Measurements from ENCODE around the gene MUCL3. TPM values are rescaled to one million over a fixed set of nuclear protein-coding genes. Genes with fewer than 3 reads are reported as not detected.
"Not testable (repeated sequence)": the region's sequence is repeated elsewhere in the genome, so short reads cannot be mapped to it uniquely, and the experiment has no call there.

MUCL3 gene
- total RNA-seq, 1 donor from 2014 or later = not detected

DNA sequence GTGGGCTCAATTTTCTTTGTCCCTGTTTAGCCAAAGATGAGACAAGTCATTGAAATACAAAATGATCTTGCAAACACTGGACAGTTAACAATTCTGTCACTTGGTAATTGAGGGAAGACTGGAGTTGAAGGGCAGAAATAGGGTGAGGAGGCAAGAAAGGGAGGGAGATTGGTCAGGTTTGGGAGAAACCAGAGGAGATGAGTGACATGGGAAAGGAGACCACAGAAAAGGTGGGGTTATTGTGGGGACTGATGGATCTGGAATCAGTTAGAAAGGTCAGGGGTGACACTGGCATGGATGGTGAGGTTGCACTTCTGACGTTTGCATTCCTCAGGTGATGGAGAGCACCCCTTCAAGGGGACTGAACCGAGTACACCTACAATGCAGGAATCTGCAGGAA lies 32.1 kb upstream of the MUCL3 start:
- DNase-seq (ENCODE audit: low read depth, low spot score) = no peak

DNA sequence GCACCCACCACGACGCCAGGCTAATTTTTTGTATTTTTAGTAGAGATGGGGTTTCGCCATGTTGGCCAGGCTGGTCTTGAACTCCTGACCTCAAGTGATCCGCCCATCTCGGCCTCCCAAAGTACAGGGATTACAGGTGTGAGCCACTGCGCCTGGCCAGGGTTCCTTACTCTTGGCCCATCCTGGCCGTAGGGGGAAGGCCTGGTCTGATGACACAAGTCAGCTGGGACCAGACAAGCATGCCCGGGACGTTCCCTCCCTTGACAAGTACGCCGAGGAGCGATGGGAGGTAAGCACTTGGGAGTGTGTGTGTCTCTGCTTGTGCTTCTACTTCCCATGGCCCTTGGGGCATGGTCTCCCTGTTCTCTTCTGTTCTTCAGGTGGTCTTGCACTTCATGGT lies 30.3 kb upstream of the MUCL3 start:
- DNase-seq (ENCODE audit: low read depth, low spot score) = not testable (repeated sequence)

DNA sequence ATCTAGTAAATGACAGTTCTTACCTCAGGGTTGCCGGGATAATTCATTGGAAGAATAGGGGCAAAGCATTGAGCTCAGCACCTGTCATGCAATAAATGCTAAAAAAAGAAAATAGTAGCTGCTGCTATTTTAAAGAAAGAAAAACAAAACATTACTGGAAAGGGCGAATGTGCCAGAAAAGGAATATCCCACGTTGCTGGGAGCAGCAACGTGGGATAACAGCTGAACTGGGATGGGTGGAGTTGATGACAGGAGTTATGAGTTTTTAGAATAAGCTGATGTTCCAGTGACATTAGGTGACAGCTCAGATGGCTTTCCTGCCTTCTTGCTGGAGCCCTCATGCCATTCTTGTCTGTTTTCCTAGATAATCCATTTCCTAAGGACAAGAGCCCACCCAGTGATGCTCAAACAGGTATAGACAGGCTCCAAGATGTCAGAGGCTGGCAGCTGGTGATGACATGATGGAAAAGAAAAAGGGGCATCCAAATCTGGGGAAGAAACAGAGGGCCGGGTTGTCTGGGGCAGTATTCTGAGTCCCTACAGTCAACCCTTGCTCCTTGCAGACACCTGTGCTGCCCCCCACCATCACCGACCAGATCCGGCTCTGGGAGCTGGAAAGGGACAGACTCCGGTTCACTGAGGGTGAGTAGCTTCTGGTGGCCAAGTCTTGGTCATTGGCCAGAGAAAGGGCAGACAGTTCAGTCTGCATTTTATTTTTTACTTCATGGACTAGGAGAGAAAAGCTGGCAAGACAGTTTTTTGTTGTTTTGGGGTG lies 27.8 kb upstream of the MUCL3 start:
- DNase-seq (ENCODE audit: low read depth, low spot score) = no peak

DNA sequence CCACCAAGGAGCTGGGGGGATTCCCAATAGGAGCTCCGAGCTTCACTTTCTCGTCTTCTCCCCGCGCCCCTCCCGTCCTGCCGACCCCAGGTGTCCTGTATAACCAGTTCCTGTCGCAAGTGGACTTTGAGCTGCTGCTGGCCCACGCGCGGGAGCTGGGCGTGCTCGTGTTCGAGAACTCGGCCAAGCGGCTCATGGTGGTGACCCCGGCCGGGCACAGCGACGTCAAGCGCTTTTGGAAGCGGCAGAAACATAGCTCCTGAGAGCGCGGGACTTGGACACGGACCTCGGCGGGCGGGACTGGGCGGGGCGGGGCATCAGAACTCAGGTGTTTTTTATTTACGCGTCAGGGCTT lies 27.1 kb upstream of the MUCL3 start:
- no peak for DNase-seq (ENCODE audit: low read depth, low spot score)

GRCh38 chr6:30914076-30914853 lies 26.5 kb upstream of the MUCL3 start, which contains the start of gene VARS2:
VARS2 (plus strand) TSS chr6:30914238; CDS start chr6:30914837, 599 bp downstream.
- peak; percentile 58 for DNase-seq (ENCODE audit: low read depth, low spot score)

GRCh38 chr6:30914854-30915590 lies 25.8 kb upstream of the MUCL3 start:
- no peak for DNase-seq (ENCODE audit: low read depth, low spot score)

DNA sequence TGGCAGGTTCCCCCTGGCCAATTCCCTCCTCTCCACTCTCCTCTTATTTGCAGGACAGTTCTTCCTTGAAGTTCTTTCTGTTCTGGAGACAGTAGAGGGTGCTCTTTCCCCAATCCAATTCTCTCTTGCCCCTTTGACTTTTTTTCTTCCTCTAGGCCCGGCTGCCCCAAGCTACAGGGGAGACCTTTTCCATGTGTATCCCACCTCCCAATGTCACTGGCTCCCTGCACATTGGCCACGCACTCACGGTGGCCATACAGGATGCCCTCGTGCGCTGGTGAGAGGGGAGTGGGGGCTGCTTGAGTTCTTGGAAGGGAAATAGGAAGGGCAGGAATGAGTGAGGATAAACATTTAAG lies 25.2 kb upstream of the MUCL3 start:
- DNase-seq (ENCODE audit: low read depth, low spot score) = peak; percentile 26

- DNase-seq (ENCODE audit: low read depth, low spot score) = no peak
Measured at GRCh38 chr6:30917041-30917440, 23.7 kb upstream of the MUCL3 start.

GRCh38 chr6:30917487-30917886 lies 23.3 kb upstream of the MUCL3 start:
- DNase-seq (ENCODE audit: low read depth, low spot score) = no peak

DNA sequence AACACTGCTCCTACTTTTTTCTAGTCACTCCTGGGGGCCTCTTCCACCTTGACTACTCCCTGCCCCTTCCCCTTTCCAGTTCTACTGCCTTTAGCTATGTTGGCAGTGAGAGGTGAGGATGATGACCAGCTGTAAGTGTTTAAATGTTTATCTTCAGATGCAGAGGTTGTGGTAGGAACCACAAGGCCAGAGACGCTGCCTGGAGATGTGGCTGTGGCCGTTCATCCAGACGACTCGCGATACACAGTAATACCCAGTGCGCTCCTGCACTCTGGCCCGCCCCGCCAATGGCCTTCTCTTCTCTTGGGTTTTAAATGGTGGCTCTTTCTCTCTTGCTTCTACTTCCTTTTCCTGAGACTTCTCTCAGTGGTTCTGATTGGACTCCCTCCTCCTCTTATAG lies 22.1 kb upstream of the MUCL3 start:
- no peak for DNase-seq (ENCODE audit: low read depth, low spot score)

DNA sequence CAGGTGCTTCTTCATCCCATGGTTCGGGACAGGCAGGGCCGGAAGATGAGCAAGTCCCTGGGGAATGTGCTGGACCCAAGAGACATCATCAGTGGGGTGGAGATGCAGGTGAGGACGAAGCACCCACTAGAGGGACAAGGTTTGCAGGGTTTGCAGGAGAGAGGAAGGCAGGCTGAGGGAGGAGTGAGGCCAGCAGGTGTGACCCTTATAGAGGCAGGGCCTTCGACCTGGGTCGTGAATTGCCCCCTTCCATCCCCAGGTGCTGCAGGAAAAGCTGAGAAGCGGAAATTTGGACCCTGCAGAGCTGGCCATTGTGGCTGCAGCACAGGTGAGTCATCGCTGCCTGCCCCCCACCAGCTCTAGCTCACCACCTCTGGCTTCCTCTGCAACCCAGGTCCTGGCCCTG lies 18.3 kb upstream of the MUCL3 start:
- DNase-seq (ENCODE audit: low read depth, low spot score) = no peak

DNA sequence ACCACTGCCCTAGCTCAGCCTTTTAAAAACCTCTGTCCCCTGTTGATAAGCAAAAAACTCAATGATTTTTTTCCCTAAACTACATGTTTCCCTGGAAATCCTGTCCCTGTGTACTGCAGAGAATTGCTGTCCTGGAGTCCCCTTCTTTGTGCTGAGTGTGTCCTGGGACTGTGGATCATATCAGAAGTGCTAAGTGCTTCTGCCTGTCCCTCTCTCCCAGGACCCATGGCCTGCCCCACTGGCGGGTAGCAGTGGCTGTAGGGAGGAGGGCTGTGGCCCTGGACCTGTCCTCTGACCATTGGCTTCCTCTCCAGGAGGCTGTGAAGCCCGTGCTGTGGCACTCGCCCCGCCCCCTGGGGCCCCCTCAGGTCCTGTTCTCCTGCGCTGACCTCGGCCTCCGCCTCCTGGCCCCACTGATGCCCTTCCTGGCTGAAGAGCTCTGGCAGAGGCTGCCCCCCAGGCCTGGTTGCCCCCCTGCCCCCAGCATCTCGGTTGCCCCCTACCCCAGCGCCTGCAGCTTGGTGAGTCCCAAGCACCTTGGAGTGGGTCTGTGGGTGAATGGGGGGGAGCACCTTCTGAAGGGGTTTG lies 16.6 kb upstream of the MUCL3 start:
- not testable (repeated sequence) for DNase-seq (ENCODE audit: low read depth, low spot score)

- no peak for DNase-seq (ENCODE audit: low read depth, low spot score)
Measured at GRCh38 chr6:30926644-30927043, 14.1 kb upstream of the MUCL3 start.

GRCh38 chr6:30927080-30927479 lies 13.7 kb upstream of the MUCL3 start:
- DNase-seq (ENCODE audit: low read depth, low spot score) = not testable (repeated sequence)

GRCh38 chr6:30928677-30929076 lies 12.1 kb upstream of the MUCL3 start:
- no peak for DNase-seq (ENCODE audit: low read depth, low spot score)

DNA sequence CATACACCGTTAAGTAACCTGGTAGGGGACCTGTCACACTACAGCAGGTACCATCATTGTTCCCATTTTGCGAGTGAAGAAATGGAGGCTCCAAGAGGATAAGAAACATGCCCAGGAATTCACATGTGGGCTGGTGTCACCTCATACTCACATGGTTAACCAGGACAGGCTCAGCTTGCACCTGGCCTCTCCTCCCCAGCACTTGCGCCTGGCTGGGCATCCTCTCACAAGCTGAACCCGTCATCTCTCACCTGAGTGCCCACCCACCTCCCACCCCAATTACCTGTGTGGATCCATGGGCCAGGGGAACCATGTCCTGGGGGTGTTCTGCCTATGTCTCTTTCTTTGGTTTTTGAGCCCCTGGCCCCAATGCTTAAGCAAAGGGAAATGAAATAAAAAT lies 10.3 kb upstream of the MUCL3 start:
- no peak for DNase-seq (ENCODE audit: low read depth, low spot score)

DNA sequence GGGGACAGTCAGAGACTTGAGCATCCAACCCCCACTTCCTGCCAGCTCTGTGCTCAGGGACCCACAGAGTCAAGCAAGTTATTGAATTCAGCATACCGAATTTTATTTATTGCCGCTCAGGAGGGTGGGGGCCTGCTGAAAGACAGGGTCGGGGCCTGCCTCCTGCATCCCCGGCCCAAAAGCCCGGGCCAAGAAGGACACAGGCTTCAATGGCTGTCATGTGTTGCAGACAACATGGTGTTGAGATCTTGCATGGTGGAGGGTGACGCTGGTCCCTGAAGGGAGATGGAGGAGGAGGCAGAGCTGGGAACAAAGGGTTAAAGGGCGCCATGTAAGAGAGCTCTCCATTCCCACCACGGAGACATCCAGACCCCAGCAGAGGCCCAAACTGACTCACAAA lies 9.5 kb upstream of the MUCL3 start:
- DNase-seq (ENCODE audit: low read depth, low spot score) = no peak

DNA sequence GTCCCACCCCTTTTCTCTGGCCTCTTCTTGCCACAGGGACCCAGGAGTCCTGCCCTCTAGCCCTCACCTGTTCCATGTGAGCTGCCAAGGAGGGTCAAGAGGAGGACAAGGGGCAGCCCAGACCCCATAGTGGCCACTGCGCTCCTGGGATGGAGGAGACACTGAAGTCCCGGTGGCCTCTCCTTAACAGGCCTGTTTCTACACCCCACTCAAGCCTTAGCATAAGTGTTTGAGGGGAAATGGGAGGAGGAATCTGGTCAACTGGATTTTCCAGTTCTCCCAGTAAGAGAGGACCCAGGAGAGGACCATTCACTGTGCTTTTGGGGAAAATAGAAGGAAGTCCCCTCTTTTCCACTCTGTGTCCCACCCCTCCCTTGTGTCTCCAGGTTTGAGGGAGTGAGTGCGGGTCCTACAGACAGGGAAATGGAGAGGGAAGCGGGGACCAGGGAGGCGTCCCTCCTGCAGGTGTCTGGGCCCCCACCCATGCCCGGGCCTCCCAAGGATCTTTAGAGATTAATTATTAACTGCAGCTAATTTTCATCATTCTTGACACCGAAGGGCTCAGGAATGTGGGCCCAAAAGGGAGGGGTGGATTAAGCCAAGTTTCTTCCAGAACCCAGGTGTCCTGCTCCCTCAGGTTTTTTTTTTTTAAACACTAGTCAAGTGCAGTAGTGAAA lies 8.7 kb upstream of the MUCL3 start, which contains the start of gene SFTA2:
SFTA2 (minus strand) TSS at position 202 of the 677 bp plus-strand sequence; CDS start at position 128, 74 bp downstream.
- DNase-seq (ENCODE audit: low read depth, low spot score) = no peak

DNA sequence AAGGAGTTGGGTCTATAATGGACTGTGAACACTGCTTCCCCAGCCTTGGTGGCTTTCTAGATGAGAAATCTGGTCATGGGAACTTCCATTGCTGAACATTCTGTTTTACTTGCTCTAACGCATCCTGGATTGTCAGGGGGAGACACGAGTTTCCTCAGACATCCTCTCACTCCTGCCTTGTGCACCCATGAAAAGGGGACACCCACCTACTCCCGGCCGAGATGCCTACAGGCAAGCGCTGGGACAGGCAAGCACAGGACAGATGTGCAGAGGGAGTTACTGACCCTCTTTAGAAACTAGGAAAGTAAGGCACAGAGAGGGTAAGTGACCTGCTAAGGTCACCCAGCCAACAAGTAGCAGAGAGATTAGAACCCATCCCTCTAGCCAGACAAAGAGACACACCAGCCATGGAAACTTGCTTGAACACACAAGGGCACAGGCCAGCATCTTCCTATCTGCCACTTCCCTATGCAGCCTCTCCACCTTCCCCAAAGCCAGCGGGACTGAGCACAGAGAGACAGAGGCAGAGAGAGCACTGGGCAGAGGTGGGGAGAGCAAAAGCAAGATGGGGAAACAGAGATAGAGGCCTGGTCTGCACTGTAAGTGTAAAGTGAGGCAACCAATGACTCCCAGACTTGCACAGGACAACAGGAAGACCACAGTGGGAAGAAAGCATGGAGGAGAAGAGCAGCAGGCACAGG lies 8.0 kb upstream of the MUCL3 start:
- DNase-seq (ENCODE audit: low read depth, low spot score) = no peak

- DNase-seq (ENCODE audit: low read depth, low spot score) = no peak
Measured at GRCh38 chr6:30935018-30935417, 5.8 kb upstream of the MUCL3 start.

- no peak for DNase-seq (ENCODE audit: low read depth, low spot score)
Measured at GRCh38 chr6:30937265-30937664, 3.5 kb upstream of the MUCL3 start.
